CD4-positive, alpha-beta T cell treated with Interleukin-15 for 4 hours (primary cell): Measurements from ENCODE around the gene CLMN.

Source experiments
- DNase-seq: peaks from one replicate; pipeline ENCODE4 v3.0.0-alpha.2; 2020; ENCODE audit warnings: low spot score

Gene CLMN

DNA sequence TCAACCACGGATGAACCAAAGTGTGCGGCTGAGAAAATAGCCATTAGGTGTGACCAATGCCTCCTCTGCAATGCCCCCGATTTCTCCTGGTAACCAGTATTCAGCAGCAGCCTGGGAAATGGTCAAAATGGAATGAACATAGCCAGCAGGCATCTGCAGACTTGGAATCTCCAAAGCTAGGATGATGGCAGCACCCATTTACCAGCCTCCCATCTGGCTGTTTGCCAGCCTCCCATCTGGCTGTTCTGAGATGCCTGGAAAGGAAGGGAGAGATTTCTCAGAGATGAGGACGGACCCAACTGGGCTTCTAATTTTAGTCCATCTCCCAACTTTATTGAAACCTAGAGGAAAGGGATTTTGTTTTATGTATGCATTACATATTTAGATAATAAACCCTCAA, 16.2 kb downstream of the CLMN start:
- DNase-seq = no peak

DNA sequence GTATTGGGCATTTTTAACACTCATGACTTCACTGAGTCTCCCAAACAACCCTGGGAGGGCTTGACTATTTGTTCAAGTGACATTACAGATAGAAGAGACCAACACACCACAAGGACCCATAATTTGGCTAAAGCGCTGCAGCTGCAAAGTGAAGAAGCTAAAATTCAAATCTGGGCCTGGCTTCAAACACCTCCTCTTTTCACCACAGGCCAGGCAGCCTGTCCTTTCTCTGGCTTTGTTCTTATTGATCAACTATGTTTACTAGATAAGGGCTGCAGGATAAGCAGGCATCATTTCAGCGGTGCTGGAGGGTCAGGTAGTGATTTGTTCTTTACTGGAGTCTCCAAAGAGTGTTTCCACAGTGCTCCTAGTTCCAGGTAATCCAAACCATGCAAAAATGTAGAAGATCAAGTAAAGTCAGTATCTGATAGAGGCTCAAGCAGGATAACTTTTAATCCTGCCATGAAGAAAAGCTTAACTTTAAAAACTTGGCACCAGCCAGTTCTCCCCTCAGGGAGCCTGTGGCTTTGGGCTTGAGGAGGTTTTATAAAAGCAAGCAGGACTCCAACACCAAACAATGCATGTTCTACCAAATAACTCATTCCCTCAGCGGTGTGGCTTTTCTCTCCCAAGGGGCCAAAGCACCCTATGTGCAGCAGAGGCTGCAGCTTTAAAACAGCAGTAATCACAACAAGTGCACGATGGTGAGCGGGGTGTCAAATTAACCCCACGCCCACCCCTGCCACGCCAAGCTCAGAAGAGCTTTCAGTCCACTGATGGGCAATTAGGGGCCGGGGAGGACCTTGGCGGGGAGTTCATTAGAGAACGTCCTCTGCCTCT, 16.8 kb downstream of the CLMN start:
- no peak for DNase-seq

DNA sequence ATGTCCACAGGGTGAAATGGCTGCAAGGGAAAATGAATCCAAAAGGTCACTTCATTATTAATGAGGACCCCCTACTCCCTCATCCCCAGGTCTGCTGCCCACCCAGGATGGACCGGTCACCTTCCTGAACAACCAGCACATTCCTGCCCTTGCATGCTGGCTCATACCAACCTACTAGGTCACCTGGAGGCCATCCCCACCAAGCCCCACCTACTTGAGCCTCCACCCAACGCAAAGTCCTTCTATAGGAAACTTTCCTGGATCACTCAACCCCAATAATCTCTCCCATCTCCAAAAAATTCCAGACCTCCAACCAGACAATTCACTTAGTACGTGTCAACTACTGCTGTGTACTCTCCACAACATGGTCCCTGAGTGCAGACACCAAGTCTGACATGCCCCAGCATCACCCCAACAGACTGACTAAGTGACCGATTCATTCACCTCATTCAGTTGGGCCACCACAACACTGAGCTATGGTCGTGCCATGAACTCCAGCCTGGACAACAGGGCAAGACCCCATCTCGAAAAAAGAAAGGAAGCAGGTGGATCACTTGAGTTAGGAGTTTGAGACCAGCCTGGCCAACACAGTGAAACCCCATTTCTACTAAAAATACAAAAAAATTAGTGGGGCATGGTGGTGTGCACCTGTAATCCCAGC, 18.1 kb downstream of the CLMN start:
- DNase-seq = no peak

DNA sequence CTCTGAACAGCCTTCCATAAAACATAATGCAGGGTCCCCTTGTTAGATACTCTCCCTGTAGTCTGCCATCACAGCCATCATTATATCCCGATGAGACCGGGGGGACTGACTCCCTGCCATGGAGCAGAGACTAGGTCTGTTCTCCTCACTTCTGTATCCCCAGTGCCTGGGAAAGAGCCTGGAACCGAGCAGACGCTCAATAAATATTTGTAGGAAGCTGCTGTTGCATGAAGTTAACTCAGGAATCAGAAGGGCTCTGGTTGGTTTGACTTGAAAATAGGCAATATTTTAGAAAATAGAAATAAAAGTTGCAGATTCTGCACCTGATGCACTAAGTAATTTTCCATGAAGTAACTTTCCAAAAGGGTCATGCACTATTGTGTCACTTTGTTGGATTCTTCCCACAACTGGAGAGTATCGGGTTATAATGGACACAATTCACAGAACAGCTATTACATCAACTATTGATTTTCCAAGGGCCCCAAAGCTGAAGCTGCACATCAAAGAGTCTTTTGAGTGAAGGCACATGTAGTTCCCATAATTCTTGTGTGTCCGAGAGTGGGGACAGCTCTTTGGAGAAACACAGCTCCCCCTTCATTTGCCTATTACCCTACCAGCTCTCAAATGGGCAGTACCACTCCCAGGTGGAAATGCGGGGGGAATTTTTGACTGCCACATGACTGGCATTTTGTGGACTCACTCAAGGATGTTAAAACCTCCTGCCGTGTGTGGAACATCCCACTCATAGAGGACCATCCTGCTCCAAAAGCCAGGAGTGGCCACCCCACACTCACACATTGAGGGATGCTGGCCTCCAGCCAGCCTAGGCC, 18.8 kb downstream of the CLMN start:
- no peak for DNase-seq

DNA sequence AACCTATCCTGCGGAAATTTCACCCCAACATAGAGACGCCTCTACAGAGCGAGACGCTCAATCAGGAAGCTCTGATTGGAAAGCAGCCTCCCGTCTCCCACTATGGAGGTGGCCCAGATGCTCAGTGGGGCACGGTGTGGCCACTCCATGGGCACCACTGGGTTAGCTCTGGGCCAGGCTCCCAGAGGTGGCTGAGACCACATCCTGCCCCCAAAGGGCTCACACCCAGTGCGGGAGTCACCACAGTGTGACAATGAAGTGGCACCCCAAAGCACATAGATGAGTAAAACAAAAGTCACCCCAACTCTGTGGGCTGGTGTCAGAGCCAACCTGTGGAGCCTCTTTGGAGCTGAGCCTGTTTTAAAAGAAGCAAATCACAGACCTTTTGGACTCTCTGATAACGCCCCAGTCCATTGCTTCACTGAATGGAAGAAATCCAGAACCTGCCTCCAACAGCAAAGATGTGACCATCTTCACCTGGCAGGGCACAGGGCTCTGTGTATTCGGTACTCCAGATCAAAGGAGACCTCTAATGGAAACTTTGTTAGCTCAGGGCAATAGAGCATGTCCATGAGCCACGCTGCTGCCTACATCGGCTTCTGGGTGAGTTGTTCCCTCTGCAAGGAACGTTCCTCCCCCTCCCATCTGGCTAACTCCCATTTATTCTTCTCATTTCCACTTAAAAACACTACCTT, 19.6 kb downstream of the CLMN start:
- DNase-seq = no peak

DNA sequence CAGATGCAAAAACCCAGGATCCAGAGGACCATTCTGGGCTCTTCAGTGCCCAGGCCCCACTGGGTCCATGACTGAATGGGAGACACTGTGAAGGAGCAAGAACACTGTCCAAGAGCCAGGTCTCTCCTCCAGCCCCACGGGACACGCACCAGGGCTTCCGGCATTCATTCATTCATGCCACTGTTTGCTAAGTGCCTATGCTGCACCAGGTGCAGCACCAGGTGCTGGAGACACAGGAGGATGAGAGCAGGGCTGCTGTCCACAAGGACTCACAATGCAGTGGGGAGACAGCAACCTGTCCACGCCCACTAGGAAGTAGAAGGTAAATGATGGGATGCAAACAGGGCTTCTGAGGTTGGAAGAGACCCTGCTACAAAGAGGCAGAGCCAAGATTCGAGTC, 20.4 kb downstream of the CLMN start:
- DNase-seq = no peak

DNA sequence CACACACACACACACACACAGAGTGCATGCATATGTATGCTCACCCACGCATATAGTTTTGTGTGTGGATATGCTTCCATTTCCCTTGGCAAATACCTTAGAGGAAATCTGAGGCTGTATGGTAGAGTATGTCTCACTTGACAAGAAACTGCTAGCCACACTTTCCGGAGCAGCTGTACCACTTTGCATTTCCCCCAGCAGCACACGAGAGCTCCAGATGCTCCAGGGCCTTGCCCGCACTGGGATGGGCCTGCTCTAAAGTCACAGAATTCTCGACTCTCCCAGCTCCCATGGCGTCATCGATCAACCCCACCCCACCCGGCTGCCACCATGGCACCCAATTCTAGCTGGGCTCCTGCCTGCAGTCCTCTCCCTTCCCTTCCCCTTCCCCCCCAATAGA, 21.9 kb downstream of the CLMN start:
- no peak for DNase-seq

DNA sequence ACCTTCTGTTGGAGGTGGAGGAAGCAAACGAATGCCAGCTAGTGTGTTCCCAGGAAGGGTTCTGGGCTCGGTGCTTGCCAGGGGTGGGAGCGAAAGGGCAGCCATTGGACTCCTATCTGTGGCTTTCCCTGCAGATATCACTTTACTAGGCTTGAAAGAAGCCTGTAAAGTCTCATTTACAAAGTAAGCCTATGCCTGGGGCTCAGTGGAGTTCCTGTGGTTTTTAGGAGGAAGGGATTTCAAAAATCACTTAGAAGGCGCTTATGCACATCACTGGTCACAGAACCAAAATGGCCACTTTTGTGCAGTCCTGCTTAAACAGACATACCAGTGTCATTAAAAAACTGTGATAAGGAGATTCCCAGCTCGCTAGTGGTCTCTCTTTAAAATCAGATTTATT, 22.7 kb downstream of the CLMN start:
- DNase-seq = no peak

DNA sequence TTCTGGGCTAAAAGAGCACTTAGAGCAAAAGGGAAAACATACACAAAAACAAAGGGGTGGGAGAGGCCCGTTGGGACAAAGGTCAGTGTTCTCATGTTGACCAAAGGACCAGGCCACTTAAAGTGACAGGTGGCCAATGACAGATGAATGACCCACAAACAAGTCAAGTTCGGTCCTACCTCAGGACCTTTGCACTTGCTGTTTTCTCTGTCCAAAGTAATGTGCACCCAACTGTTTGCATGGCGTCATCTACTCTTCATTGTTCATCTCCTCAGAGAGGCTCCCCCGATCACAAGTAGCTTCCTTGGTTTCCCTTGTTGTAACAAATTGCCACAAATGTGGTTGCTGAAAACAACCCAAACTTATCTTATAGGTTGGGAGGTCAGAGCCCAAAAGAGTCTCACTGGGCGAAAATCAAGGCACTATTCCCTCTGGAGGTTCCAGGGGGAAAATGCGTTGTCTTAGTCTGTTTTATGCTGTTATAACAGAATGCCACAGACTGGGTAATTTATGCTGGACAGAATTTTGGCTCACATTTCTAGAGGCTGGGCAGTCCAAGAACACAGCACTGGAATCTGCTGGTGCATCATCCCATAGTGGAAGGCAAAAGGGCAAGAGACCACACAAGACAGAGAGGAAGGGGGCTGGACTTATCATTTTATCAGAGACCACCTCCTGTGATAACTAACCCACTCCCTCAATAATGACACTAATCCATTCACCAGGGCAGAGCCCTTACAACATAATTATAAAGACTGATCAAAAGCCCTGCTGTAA, 23.9 kb downstream of the CLMN start:
- no peak for DNase-seq

DNA sequence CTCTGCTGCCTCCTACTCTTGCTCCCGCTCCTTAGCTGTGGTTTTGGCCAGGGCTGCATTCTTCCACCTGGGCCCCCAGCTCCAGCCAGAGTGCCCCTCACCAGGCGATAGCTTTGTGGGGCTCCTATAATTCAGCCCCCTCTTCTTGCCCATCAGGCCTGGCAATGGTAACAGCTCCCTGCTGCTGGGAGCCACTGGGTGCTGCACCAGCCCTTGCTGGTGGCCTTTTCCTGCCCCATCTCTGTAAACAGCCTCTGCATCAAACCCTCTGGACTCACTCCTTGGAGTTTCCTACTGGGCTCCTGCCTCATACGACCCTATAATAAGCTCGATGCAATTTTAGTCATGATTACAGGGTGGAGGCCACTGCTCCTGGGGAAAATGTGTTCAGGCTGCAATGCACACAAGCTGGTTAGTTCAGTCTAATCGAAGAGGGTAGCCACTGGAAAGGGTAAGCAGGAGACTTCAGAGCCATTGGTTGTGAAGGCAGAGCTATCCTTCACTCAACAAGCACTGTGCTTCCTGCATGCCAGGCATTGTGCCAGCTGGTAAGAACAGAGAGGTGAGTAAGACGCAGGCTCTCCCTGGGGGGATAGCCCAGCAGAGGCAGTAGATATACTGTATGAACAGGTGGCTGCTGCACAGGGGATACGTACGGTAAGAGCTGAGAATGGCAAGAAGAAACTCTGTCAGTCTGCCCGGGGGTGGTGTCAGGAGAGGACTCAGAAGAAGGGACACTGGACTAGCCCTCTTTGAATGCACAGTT, 24.7 kb downstream of the CLMN start:
- no peak for DNase-seq

DNA sequence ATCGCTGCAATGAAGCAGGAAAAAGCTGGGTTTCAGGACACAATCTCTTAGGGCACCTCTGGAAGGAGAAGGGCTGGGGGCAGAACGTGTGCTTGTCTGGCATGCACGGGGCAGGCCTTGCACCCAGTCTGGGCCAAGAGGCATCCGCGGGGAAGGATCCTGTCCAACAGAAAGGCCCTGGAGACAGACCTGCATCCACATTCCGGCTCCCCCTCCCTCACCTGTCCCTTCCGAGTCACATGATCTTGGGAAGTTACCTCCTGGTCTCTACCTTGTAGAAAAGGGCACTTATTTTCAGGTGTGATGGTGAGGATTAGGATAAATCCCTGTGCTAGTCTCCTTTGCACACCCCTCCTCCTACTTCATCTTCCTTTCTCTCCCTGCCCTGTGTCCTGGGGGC, 25.4 kb downstream of the CLMN start:
- DNase-seq = no peak

DNA sequence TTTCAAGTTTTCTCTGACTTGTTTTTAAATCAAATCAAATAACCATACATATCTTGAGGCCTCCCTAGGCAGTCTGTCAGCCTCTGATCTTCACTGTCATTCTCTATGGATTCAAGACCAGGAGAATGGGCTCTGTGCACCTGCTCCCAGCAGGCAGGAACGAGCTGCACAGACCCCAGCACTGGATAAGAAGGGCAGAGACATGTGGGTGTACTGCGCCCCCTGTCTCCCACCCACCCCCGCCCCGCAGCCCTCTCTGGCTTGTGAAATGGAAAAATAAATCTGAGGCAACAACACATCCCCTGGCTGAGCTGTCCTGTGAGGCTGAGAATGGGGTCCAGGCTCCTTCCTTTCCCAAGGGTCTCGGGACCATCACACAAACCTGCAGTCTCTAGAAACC, 26.3 kb downstream of the CLMN start:
- no peak for DNase-seq

DNA sequence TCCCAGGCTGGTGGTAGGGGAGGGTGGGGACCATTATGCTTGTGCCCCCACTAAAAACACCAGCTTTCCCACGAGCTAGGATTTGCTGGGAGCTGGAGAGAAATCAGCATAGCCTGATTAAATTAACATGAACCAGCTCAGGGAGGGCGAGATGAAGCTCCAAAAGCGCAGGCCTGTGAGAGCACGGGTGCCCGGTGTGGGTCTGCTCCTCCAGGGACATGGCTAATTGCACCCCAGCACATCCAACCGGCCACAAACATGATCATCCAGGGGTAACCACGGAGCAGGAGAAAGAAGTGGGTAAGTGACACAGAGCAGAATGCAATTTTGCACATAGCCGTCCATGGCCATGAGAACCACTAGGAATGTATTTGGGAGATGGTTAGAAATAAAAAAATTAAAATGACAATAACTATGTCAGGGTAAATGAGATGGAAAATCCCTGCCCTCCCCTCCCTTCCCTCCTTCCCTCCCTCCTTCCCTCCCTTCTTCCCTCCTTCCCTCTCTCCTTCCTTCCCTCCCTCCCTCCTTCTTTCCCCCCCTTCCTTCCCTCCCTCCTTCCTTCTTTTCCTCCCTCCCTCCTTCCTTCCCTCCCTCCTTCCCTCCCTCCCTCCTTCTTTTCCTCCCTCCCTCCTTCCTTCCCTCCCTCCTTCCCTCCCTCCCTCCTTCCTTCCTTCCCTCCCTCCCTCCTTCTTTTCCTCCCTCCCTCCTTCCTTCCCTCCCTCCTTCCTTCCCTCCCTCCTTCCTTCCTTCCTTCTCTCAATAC, 26.9 kb downstream of the CLMN start:
- no peak for DNase-seq

DNA sequence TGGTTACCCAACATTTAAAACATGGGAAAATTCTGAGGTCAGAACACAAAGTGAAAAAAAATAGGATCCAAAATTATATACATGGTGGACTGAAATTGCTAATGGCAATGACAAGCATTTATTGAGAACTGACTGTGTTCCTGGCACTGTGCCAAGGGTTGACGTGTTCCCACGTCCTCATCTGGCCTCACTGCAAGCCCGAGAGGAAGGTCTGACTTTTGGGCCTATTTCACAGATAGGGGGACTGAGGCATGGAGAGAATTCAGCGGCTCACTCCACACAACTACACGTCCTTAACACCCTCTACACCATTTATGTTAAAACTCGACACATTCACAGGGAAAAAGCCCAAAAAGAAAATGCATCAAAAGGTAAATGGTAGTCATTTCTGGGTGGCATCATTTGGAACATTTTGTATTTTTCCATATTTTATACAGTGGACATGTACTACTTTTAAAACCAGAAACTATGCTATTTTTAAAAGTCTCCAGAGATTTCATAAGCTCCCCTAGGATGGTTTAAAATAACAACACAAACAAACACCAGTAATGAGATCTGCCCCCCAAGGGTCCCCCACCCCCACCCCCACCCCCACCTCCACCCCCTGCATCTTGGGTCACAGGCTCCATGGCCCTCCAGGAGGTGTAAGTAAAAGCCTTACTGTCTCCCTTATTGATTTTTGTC, 27.7 kb downstream of the CLMN start:
- DNase-seq = no peak

DNA sequence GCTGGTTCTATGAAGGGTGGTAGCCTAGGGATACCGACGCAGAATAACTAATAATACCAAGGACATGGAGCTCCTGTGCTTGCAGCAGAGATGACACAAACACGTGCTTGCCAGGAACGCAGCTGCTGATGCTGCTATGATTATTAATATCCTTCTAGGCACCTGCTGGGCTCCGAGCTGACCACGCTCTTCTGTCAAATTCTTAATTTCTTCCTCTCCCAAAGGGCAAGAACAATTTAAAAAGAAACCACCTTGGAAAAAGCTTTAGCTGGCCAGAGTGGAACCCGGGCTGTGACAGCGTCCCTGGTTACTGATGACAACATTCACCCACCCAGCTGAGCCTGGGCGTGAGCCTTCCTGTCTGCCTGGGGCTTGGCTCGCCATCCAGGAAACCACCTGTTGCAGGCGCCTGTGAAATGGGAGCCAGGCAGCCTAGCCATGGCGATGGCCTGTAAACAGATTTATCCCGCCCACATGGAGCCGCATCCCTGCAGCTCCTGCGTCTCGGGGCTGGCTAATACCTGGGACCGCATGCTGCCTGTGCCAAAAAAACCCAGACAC, 28.8 kb downstream of the CLMN start:
- DNase-seq = no peak

DNA sequence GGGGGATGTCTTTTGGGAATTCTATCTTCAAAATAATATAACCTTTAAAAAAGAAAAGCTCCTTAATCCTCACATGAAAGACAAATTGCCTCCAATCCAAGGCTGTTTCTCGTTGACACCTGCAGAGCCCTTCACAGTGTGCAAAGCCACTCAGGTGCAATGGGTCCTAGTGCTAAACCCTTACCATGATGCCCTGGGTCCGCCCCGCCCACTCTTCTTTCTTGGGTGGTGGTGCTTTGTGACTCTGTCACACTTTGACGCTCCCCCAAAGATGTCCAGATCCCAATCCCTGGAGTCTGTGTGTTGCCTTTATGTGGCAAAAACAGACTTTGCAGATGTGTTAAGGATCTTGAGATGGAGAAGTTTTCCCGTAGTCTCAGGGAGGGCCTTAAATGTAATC, 29.7 kb downstream of the CLMN start:
- no peak for DNase-seq

DNA sequence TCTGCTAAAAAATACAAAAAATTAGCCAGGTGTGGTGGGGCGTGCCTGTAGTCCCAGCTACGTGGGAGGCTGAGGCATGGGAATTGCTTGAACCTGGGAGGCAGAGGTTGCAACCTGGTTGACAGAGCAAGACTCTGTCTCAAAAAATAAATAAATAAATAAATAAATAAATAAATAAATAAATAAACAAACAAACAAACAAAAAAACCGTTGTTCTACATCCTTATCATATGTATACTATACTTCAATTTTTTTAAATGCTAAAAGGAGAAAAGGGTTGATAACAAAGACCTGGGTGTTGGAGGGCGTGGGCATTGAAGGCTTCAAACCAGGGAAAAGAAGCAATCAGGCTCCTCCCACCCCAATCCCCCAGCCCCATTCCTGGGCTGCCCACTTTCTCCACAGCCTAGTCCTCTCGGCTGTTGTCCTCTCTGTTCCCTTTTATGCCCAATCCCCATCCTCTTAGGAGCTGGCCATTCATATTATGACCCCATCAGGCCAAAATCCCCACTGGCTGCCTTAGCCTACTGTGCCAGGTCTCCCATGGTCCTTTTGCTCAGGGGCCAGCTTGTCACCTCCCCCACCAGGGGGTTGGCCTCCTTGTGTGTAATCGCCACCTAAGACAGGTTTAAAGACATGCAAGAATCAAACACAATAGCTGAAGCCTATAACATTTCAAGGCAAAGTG, 30.2 kb downstream of the CLMN start:
- DNase-seq = no peak

DNA sequence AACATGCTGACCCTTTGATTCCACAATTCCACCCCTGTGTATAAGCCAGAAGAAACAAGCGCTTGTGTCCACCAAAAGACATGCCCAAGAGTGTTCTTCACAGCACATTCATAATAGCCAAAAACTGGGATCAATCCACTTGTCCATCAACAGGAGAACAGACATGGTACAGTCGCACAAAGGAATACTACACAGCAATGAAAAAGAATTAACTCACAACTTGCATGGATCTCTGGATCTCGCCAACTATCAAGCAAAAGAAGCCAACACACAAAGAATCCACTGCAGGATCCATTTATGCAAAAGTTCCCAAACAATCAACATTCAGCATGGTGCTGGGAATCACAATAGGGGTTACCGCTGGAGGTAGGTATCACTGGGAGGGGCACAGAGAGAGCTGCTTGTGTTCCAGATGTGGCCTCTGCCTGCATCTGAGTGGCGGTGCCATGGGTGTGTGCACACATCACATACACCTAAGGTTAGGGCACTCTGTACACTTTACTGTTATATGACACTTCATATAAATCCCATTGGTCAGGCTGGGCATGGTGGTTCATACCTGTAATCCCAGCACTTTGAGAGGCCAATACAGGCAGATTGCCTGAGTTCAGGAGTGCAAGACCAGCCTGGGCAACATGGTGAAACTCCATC, 30.9 kb downstream of the CLMN start:
- DNase-seq = no peak
